HCT116 (cell line): ENCODE data around the gene TBXAS1.

Experiments used
- CTCF ChIP-seq, 3 experiments: fragments of 200-600 bp in 1 of 3; sonication (generic) in 1 of 3; IDR thresholded peaks in 2 of 3; conservative IDR thresholded peaks in 1 of 3; 2 replicates each; pipeline ENCODE4 v1.5.1; 2012 to 2017; ENCODE audit warnings: low read depth in 2 of 3, low read length in 2 of 3, antibody characterized with exemption in 1 of 3, borderline replicate concordance in 1 of 3, control low read depth in 1 of 3, mild to moderate bottlenecking in 1 of 3, mixed read lengths in 1 of 3, mixed run types in 1 of 3, moderate library complexity in 1 of 3; ENCODE audit not compliant: insufficient read depth in 1 of 3
- JUND ChIP-seq: IDR thresholded peaks from 2 replicates; pipeline ENCODE4 v1.6.1; 2012
- POLR2A ChIP-seq: IDR thresholded peaks from 2 replicates; pipeline ENCODE4 v1.7.0; 2011; ENCODE audit warnings: borderline replicate concordance; ENCODE audit not compliant: insufficient read depth, insufficient read length; ENCODE audit errors: extremely low read depth
- SIN3A ChIP-seq: IDR thresholded peaks from 2 replicates; pipeline ENCODE4 v1.6.1; 2012; ENCODE audit warnings: low read depth
- TCF7L2 ChIP-seq: IDR thresholded peaks from 2 replicates; pipeline ENCODE4 v1.7.0; 2011; ENCODE audit warnings: borderline replicate concordance, inconsistent platforms; ENCODE audit not compliant: insufficient read depth, insufficient read length; ENCODE audit errors: extremely low read depth

- TF ChIP-seq CTCF (IDR thresholded peaks at IDR 0.05 in 2 of 3, conservative IDR thresholded peaks at IDR 0.05 in 1 of 3; ENCODE audit: borderline replicate concordance in 1 of 3, insufficient read depth in 1 of 3, low read depth in 2 of 3, low read length in 2 of 3): no peak
- no peak for TF ChIP-seq SIN3A
- no peak for TF ChIP-seq POLR2A
- no peak for TF ChIP-seq JUND
- TF ChIP-seq TCF7L2: no peak
These were observed 15.4 kb upstream of the TBXAS1 start for GRCh38 chr7:139813689-139814088.
